ENCODE data around the gene INTS6L. TPM values are rescaled to one million over a fixed set of nuclear protein-coding genes. Genes with fewer than 3 reads are reported as not detected.

Gene INTS6L
- total RNA-seq, 1 donor: 4.7 TPM

DNA sequence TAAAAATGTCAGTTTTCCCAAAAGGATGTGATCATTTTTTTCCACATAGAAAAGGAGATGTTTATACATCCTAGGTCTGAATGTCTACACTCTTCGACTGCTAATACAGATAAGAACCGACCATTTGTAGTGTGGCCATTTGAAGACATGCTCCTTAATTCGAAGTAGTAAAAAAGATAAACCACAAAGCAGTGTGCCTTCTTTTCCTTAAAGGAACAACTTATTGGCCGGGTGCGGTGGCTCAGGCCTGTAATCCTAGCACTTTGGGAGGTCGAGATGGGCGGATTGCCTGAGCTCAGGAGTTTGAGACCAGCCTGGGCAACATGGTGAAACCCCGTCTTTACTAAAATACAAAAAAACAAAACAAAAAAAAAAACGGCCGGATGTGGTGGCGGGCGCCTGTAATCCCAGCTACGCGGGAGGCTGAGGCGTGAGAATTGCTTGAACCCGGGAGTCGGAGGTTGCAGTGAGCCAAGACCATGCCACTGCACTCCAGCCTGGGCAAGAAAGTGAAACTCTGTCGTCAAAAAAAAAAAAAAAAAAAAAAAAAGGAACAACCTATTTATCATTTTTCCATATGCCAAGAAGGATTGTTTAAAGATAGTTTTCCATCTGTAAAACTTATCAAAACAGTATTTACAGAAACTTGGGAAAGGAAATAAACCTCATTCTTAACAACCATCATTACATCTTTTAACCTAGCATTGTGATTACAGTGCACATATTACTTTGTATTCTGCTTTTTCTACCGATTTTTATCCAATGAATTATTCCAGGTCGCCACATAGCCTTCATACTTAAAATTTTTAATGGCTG is 2.6 kb downstream of the INTS6L start:
- Histone ChIP-seq H3K4me2 (ENCODE audit: insufficient read depth, low read length) (peak overlapping the region; percentile 86), H2AFZ (ENCODE audit: low read length) (peak overlapping the region; percentile 91), H3K36me3 (ENCODE audit: insufficient read depth, low read length) (no peaks in the 10 kb centered on the region), H3K4me3 (ENCODE audit: insufficient read depth, low read length) (peak overlapping the region; percentile 76), H3K9me3 (ENCODE audit: low read depth, low read length) (no peaks in the 10 kb centered on the region), H3K27ac (ENCODE audit: low read depth, low read length) (peak overlapping the region; percentile 91), H3K79me2 (ENCODE audit: insufficient read depth, low read length) (no peaks in the 10 kb centered on the region), H3K27me3 (ENCODE audit: insufficient read depth, low read length) (no peaks in the 10 kb centered on the region), H4K20me1 (ENCODE audit: insufficient read depth, low read length) (no peaks in the 10 kb centered on the region), H3K4me1 (ENCODE audit: insufficient read depth, low read length) (no peaks in the 10 kb centered on the region)
- TF ChIP-seq, protein P1, sequence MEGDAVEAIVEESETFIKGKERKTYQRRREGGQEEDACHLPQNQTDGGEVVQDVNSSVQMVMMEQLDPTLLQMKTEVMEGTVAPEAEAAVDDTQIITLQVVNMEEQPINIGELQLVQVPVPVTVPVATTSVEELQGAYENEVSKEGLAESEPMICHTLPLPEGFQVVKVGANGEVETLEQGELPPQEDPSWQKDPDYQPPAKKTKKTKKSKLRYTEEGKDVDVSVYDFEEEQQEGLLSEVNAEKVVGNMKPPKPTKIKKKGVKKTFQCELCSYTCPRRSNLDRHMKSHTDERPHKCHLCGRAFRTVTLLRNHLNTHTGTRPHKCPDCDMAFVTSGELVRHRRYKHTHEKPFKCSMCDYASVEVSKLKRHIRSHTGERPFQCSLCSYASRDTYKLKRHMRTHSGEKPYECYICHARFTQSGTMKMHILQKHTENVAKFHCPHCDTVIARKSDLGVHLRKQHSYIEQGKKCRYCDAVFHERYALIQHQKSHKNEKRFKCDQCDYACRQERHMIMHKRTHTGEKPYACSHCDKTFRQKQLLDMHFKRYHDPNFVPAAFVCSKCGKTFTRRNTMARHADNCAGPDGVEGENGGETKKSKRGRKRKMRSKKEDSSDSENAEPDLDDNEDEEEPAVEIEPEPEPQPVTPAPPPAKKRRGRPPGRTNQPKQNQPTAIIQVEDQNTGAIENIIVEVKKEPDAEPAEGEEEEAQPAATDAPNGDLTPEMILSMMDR (IDR thresholded peaks at IDR 0.05; ENCODE audit: extremely low read depth, low read depth, low read length): no peak
- DNase-seq (ENCODE audit: insufficient read length, low spot score, missing footprints): no peak

DNA sequence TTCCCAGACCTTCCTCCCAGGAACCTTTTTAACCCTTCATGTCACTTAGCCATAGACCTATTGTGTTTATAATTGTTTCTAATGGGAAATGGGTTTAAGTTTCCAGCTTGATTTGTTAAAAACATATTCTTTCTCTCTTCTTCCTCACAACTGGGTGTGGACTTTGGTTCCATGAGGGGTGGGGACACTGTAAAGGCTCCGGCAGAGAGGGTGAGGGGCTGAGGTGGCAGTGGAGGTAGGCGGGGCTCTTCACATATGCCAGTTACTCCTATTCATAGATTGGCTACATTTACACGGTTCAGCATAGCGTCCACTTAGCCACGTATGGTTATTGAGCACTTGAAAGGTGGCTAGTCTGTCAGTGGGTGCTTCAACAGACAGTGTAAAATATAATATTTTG is 7.8 kb downstream of the INTS6L start:
- H3K27ac ChIP-seq (ENCODE audit: low read depth, low read length): no peak overlapping the region
- no peak overlapping the region for H3K4me3 ChIP-seq (ENCODE audit: insufficient read depth, low read length)
- no peak for DNase-seq (ENCODE audit: insufficient read length, low spot score, missing footprints)
- H3K4me2 ChIP-seq (ENCODE audit: insufficient read depth, low read length): no peak overlapping the region
- no peaks in the 10 kb centered on the region for H4K20me1 ChIP-seq (ENCODE audit: insufficient read depth, low read length)
- TF ChIP-seq, protein P1 (IDR thresholded peaks at IDR 0.05; ENCODE audit: extremely low read depth, low read depth, low read length): no peak
- no peaks in the 10 kb centered on the region for H3K27me3 ChIP-seq (ENCODE audit: insufficient read depth, low read length)
- no peaks in the 10 kb centered on the region for H3K4me1 ChIP-seq (ENCODE audit: insufficient read depth, low read length)
- no peaks in the 10 kb centered on the region for H3K79me2 ChIP-seq (ENCODE audit: insufficient read depth, low read length)
- H3K36me3 ChIP-seq (ENCODE audit: insufficient read depth, low read length): no peaks in the 10 kb centered on the region
- no peaks in the 10 kb centered on the region for H3K9me3 ChIP-seq (ENCODE audit: low read depth, low read length)
- H2AFZ ChIP-seq (ENCODE audit: low read length): no peak overlapping the region

DNA sequence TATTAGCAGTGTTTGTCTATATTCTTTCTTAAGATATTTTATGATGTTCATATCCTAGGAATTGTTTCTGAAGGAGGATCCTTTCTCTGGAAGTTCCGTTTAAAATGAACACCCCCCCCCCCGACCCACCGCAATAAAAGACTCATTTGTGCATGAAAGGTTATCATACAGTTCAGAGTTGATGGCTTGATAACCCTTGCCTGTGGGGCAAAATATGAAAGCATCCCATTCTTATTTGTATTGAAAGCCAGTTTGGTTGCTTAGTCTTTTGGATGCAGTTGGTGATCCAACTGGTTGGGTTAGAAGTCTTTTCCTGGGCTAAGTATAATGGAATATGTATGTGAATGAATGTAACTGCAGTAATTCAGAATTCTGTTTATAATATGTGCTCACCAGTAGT is 8.3 kb downstream of the INTS6L start:
- TF ChIP-seq, protein P1 (IDR thresholded peaks at IDR 0.05; ENCODE audit: extremely low read depth, low read depth, low read length): no peak
- no peaks in the 10 kb centered on the region for H3K4me1 ChIP-seq (ENCODE audit: insufficient read depth, low read length)
- no peaks in the 10 kb centered on the region for H3K27me3 ChIP-seq (ENCODE audit: insufficient read depth, low read length)
- H3K9me3 ChIP-seq (ENCODE audit: low read depth, low read length): no peaks in the 10 kb centered on the region
- DNase-seq (ENCODE audit: insufficient read length, low spot score, missing footprints): no peak
- H3K4me3 ChIP-seq (ENCODE audit: insufficient read depth, low read length): no peak overlapping the region
- no peaks in the 10 kb centered on the region for H3K36me3 ChIP-seq (ENCODE audit: insufficient read depth, low read length)
- H4K20me1 ChIP-seq (ENCODE audit: insufficient read depth, low read length): no peaks in the 10 kb centered on the region
- H3K4me2 ChIP-seq (ENCODE audit: insufficient read depth, low read length): no peak overlapping the region
- no peak overlapping the region for H2AFZ ChIP-seq (ENCODE audit: low read length)
- no peaks in the 10 kb centered on the region for H3K79me2 ChIP-seq (ENCODE audit: insufficient read depth, low read length)
- no peak overlapping the region for H3K27ac ChIP-seq (ENCODE audit: low read depth, low read length)

DNA sequence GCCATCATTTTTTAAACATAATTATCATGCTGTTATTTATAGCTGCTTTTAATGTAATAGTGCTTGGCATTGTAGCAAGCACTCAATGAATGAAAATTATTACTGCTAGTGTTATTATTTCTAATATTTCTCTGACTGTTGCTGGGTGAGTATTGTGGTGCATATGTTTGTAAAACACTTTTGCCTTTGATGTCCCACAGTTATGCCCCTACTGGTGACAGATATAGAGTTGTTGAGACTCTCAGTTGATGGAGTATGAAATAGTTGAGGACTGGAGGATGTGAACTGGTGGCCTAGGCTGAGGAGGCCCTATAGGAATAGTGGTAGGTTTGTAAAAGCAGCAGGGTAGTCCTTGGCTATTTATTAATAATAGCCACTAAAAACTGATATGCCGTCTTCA is 9.6 kb downstream of the INTS6L start:
- H3K27ac ChIP-seq (ENCODE audit: low read depth, low read length): no peak overlapping the region
- peak; percentile 58 for DNase-seq (ENCODE audit: insufficient read length, low spot score, missing footprints)
- H3K4me1 ChIP-seq (ENCODE audit: insufficient read depth, low read length): no peaks in the 10 kb centered on the region
- no peaks in the 10 kb centered on the region for H3K27me3 ChIP-seq (ENCODE audit: insufficient read depth, low read length)
- H3K4me3 ChIP-seq (ENCODE audit: insufficient read depth, low read length): no peak overlapping the region
- H3K4me2 ChIP-seq (ENCODE audit: insufficient read depth, low read length): no peak overlapping the region
- H3K36me3 ChIP-seq (ENCODE audit: insufficient read depth, low read length): no peaks in the 10 kb centered on the region
- TF ChIP-seq, protein P1 (IDR thresholded peaks at IDR 0.05; ENCODE audit: extremely low read depth, low read depth, low read length): no peak
- no peaks in the 10 kb centered on the region for H4K20me1 ChIP-seq (ENCODE audit: insufficient read depth, low read length)
- H3K79me2 ChIP-seq (ENCODE audit: insufficient read depth, low read length): no peaks in the 10 kb centered on the region
- H2AFZ ChIP-seq (ENCODE audit: low read length): no peak overlapping the region
- no peaks in the 10 kb centered on the region for H3K9me3 ChIP-seq (ENCODE audit: low read depth, low read length)

All from osteoblast (primary cell).